ENCODE measurements around the gene PALM3.
"Not testable (repeated sequence)": the region's sequence is repeated elsewhere in the genome, so short reads cannot be mapped to it uniquely, and the experiment has no call there.

Gene PALM3

GRCh38 chr19:14056741-14057356, 5.0 kb downstream of the PALM3 start:
- DNase-seq, result no peak

GRCh38 chr19:14056069-14056666, 5.7 kb downstream of the PALM3 start:
- DNase-seq, result no peak

GRCh38 chr19:14055396-14055795, 6.5 kb downstream of the PALM3 start:
- no peak for DNase-seq

GRCh38 chr19:14054721-14055120, 7.2 kb downstream of the PALM3 start:
- no peak for DNase-seq

- DNase-seq, result no peak
These were observed 7.8 kb downstream of the PALM3 start for GRCh38 chr19:14054099-14054498.

DNA sequence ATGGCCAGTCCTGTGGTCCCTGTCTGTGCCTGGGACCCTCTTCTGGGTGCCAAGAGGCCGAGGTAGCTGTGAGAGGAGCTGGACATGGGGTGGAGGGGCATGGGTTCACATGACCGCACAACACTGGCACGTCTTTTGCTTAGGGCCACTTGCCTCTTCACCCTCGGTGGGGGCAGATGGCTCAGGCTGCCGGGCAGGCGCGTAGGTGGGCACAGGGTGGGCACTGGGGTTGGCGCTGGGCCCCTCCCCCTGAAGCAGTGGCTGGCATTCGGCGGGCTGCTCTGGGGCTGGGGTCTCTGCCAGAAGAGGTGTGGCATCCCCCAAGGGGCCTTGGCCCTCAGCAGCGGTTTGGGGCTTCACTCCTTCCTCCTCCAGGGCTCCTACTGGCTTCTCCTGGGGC, 8.4 kb downstream of the PALM3 start:
- DNase-seq, result no peak

- no peak for DNase-seq
These were observed 8.8 kb downstream of the PALM3 start for GRCh38 chr19:14053032-14053431.

DNA sequence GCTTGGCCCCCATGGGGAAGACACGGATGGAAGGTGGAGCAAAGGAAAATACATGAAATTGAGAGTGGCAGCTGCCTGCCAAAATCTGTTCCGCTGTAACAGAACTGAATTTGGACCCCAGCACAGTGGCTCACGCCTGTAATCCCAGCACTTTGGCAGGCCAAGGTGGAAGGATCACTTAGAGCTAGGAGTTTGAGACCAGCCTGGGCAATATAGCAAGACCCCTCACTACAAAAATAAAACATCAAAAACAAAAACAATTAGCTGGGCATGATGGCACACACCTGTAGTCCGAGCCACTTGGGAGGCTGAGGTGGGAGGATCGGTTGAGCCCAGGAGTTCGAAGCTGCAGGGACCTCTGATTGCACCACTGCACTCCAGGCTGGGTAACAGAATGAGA, 9.4 kb downstream of the PALM3 start:
- no peak for DNase-seq

GRCh38 chr19:14051980-14052379, 9.9 kb downstream of the PALM3 start:
- no peak for DNase-seq

GRCh38 chr19:14050961-14051360, 10.9 kb downstream of the PALM3 start:
- DNase-seq, result not testable (repeated sequence)

DNA sequence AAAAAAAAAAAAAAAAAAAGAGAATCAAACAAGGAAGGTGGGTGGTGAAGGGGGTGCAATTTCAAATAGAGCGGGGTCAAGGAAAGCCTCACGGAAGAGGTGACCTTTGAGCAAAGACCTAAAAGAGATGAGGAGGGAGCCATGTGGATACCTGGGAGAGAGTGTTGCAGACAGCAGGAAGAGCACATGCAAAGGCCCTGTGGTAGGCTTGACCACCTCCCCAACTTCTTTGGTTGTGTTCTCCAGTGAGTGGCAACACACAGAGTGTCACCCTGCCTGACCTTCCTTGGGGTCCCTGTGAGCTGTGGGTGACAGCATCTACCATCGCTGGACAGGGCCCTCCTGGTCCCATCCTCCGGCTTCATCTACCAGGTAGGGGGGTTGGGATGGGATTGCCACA, 11.4 kb downstream of the PALM3 start:
- DNase-seq, result no peak

DNA sequence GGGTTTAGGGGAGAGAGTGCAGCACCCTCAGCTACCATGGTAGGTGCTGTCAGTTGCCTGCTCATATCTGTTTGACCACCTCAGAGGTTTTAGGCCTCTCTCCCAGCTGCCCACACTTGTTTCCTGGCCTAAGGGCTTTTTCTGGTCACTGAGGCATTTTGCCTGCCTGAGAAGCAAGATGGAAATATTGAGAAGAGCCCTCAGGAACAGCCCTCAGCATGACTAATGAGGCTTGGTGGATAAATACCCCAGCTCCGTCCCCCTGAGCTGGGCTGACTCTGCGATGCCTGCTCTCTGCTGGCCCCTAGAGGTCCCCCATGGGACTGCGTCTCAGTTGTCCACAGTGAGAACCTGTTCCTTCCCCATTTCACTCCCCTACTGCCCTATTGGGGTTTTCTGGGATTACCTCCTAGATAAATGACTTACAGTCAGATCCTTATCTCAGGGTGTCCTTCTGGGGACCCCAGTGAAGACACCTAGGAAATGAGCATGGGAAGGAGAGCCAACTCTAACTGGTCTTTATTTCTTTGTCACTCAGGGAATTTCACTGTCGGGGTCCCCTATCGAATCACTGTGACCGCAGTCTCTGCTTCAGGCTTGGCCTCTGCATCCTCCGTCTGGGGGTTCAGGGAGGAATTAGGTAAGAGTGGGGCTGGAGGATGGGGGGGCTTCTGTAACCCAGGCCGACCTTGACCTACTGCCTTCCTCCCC, 13.3 kb downstream of the PALM3 start:
- DNase-seq, result no peak

DNA sequence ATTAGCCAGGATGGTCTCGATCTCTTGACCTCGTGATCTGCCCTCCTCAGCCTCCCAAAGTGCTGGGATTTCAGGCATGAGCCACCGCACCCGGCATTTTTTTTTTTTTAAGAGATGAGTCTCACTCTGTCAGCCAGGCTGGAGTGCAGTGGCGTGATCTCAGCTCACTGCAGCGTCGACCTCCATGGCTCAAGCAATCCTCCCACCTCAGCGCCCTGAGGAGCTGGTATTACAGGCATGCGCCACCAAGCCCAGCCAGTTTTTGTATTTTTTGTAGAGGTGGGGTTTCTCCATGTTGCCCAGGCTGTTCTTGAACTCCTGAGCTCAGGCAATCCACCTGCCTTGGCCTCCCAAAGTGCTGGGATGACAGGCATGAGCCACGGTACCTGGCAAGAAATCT, 14.0 kb downstream of the PALM3 start:
- DNase-seq, result not testable (repeated sequence)

DNA sequence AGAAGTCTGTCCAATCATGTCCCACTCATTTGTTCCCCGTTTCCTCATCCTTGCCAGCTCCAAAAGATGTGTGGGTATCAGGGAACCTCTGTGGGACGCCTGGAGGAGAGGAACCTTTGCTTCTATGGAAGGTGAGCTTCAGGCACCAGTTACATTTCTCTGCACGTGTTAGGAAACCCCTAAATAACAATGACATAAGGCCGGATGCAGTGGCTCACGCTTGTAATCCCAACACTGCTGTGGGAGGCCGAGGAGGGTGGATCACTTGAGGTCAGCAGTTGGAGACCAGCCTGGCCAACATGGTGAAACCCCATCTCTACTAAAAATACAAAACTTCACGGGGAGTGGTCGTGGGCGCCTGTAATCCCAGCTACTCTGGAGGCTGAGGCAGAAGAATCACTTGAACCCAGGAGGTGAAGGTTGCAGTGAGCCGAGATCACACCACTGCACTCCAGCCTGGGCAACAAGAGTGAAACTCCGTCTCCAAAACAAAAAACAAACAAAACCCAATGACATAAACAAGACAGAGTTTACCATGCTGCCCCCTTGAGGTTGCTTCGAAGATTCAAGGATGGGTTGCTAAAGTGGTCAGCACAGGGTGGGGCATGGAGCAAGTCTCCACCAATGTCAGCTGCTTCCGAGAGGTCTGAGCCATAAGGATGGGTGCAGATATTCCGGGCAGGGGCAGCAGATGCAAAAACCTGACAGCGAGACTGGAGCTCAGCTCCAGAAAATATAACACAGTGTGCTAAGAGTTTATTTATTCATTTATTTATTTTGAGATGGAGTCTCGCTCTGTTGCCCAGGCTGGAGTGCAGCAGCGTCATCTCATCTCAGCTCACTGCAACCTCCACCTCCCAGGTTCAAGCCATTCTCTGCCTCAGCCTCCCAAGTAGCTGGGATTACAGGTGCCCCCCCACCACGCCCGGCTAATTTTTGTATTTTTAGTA, 18.9 kb downstream of the PALM3 start:
- peak; percentile 41 for DNase-seq

GRCh38 chr19:14039181-14039580, 22.7 kb downstream of the PALM3 start:
- no peak for DNase-seq

DNA sequence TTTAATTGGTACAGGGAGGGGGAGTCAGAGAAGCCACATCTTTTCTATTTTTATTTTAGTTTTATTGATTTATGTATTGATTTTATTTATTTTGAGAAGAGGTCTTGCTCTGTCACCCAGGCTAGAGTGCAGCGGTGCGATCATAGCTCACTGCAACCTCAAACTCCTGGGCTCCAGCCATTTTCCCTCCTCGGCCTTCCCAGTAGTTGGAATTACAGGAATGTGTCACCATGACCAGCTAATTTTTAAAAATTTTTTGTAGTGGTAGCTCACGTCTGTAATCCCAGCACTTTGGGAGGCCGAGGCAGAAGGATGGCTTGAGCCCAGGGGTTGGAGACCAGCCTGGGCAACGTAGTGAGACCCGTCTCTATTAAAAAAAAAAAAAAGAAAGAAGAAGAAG, 26.2 kb downstream of the PALM3 start:
- no peak for DNase-seq

DNA sequence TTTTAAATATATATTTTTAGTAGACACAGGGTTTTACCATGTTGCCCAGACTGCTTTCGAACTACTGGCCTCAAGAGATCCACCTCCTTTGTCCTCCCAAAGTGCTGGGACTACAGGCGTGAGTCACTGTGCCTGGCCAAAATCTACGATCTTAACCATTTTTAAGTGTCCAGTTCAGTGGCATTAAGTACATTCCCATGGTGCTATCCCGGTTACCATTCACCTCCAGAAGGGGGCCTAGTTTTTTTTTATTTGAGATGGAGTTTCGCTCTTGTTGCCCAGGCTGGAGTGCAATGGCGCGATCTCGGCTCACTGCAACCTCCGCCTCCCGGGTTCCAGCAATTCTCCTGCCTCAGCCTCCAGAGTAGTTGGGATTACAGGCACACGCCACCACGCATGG, 26.7 kb downstream of the PALM3 start:
- not testable (repeated sequence) for DNase-seq

- DNase-seq, result no peak
These were observed 27.9 kb downstream of the PALM3 start for GRCh38 chr19:14033946-14034345.

GRCh38 chr19:14031719-14032480, 30.0 kb downstream of the PALM3 start, which contains the start of gene IL27RA:
TSS of gene IL27RA (plus strand) at chr19:14031762. CDS start at chr19:14031873, 111 bp downstream.
- peak; percentile 58 for DNase-seq

DNA sequence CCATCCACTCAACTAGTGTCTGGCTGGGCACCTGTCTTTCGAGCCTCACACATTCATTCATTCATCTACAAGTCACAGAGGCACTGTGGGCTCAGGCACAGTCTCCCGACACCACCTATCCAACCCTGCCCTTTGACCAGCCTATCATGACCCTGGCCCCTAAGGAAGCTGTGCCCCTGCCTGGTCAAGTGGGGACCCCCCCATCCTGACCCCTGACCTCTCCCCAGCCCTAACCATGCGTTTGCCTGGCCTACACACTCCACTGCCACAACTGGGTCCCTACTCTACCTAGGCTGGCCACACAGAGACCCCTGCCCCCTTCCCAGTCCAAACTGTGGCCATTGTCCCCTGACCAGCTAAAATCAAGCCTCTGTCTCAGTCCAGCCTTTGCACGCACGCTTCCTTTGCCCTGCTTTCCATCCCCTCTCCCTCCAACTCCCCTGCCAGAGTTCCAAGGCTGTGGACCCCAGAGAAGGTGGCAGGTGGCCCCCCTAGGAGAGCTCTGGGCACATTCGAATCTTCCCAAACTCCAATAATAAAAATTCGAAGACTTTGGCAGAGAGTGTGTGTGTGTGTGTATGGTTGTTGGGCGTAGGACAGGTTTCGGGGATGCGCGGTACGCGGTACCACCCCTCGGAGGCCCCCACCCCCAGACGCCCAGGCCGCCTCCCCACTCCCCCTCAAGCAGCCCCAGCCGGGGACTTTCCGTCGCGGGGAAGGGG, 30.7 kb downstream of the PALM3 start:
- no peak for DNase-seq

GRCh38 chr19:14028901-14029300, 33.0 kb downstream of the PALM3 start:
- DNase-seq, result no peak
